Femur (tissue), 1 donor: ENCODE results near the gene ANO4.

Source experiments
- DNase-seq: peaks from one replicate; pipeline ENCODE4 v3.0.0-alpha.2; 2017

ANO4 gene

GRCh38 chr12:100820314-100820713, 25.7 kb downstream of the ANO4 start:
- DNase-seq, result no peak

GRCh38 chr12:100823963-100824362, 29.4 kb downstream of the ANO4 start:
- DNase-seq, result no peak

GRCh38 chr12:100824476-100824875, 29.9 kb downstream of the ANO4 start:
- no peak for DNase-seq

- peak; percentile 43 for DNase-seq
Observed at GRCh38 chr12:100826323-100826722, 31.7 kb downstream of the ANO4 start.

GRCh38 chr12:100827901-100828520, 33.4 kb downstream of the ANO4 start:
- DNase-seq, result no peak

GRCh38 chr12:100830003-100830795, 35.6 kb downstream of the ANO4 start:
- no peak for DNase-seq

- no peak for DNase-seq
Observed at GRCh38 chr12:100833282-100833681, 38.7 kb downstream of the ANO4 start.

GRCh38 chr12:100840748-100841147, 46.2 kb downstream of the ANO4 start:
- DNase-seq, result no peak

- no peak for DNase-seq
Observed at GRCh38 chr12:100842156-100842555, 47.6 kb downstream of the ANO4 start.

- DNase-seq, result no peak
Observed at GRCh38 chr12:100843061-100843460, 48.5 kb downstream of the ANO4 start.

GRCh38 chr12:100845095-100845494, 50.5 kb downstream of the ANO4 start:
- no peak for DNase-seq

- no peak for DNase-seq
Observed at GRCh38 chr12:100851637-100852036, 57.1 kb downstream of the ANO4 start.

GRCh38 chr12:100857418-100857817, 62.8 kb downstream of the ANO4 start:
- DNase-seq, result no peak

- DNase-seq, result no peak
Observed at GRCh38 chr12:100857971-100858370, 63.4 kb downstream of the ANO4 start.

GRCh38 chr12:100858656-100859055, 64.1 kb downstream of the ANO4 start:
- DNase-seq, result no peak

GRCh38 chr12:100859063-100859627, 64.6 kb downstream of the ANO4 start:
- DNase-seq, result no peak

GRCh38 chr12:100860611-100861010, 66.0 kb downstream of the ANO4 start:
- DNase-seq, result no peak

- no peak for DNase-seq
Observed at GRCh38 chr12:100862676-100863075, 68.1 kb downstream of the ANO4 start.

- DNase-seq, result no peak
Observed at GRCh38 chr12:100864366-100864765, 69.8 kb downstream of the ANO4 start.

- DNase-seq, result no peak
Observed at GRCh38 chr12:100867639-100868393, 73.2 kb downstream of the ANO4 start.

- DNase-seq, result no peak
Observed at GRCh38 chr12:100868487-100868886, 73.9 kb downstream of the ANO4 start.

GRCh38 chr12:100871195-100871734, 76.7 kb downstream of the ANO4 start:
- no peak for DNase-seq

- no peak for DNase-seq
Observed at GRCh38 chr12:100875156-100875555, 80.6 kb downstream of the ANO4 start.
